ENCODE measurements around the gene IL37. TPM values are rescaled to one million over a fixed set of nuclear protein-coding genes. Genes with fewer than 3 reads are reported as not detected.

The IL37 gene
- polyA plus RNA-seq, 1 donor from 2014 or later, result not detected

DNA sequence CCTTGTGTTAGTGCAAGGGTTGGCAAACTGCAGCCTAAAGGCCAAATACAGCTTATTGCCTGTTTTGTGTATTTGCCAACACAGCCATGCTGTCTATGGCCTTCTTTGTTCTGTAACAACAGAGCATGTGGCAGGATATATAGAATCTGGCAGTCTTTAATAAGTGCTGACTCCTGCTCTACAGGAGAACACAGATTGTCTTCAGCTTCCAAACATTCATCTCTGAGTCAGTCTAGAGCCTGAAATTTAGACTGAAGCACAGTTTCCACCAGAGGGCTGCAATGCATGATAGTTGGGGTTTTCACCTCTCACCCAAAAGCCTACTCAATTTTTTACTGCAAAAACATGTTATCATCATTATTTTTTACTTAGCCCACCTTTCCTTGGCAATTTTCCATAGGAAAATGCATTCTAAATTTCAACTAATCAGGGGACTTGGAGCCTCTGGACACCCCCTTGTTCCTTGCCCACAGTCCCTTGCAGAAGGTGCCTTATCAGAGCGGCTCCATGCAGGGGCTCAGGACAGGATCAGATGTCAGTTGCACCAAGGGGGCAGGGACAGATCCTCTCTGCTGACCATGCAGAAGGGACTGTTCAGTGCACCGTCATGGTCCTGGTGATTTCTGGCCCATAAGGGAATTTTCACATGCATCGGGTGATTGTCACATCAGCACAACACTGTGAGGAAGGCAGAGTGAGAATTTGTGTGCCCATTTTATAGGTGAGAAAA lies 12.4 kb downstream of the IL37 start:
- Histone ChIP-seq H3K9me3 (ENCODE audit: low read length) (no peaks in the 10 kb centered on the region), H3K27me3 (ENCODE audit: insufficient read depth, low read depth, low read length) (no peaks in the 10 kb centered on the region), H3F3A (ENCODE audit: insufficient read depth, low read length, poor library complexity, severe bottlenecking) (no peaks in the 10 kb centered on the region), H2AFZ (ENCODE audit: low read depth, low read length) (no peak overlapping the region), H3K4me2 (ENCODE audit: low read length) (no peak overlapping the region), H3K9me2 (ENCODE audit: insufficient read depth, low read length) (no peaks in the 10 kb centered on the region), H3K9ac (ENCODE audit: low read length) (no peak overlapping the region), H3K79me2 (replicated peaks; ENCODE audit: insufficient read depth, low read length) (no peaks in the 10 kb centered on the region), H3K4me3 (ENCODE audit: low read length) (no peak overlapping the region), H3K27ac (ENCODE audit: low read length) (no peak overlapping the region), H3K36me3 (ENCODE audit: insufficient read depth, low read length) (no peaks in the 10 kb centered on the region), H4K20me1 (ENCODE audit: insufficient read depth) (no peaks in the 10 kb centered on the region)
- TF ChIP-seq MXI1 (conservative IDR thresholded peaks at IDR 0.05; ENCODE audit: poor library complexity, severe bottlenecking) (no peak), RAD21 (conservative IDR thresholded peaks at IDR 0.05) (no peak), POLR2AphosphoS5 (IDR thresholded peaks at IDR 0.05) (no peak), TAF1 (IDR thresholded peaks at IDR 0.05; ENCODE audit: low read depth) (no peak), EP300 (conservative IDR thresholded peaks at IDR 0.05; ENCODE audit: poor library complexity, severe bottlenecking) (no peak), SMC3 (conservative IDR thresholded peaks at IDR 0.05; ENCODE audit: poor library complexity) (no peak), EZH2 (IDR thresholded peaks at IDR 0.05; ENCODE audit: borderline replicate concordance, insufficient read depth, low read length, poor library complexity, severe bottlenecking) (no peak)
- TF ChIP-seq, protein P1, sequence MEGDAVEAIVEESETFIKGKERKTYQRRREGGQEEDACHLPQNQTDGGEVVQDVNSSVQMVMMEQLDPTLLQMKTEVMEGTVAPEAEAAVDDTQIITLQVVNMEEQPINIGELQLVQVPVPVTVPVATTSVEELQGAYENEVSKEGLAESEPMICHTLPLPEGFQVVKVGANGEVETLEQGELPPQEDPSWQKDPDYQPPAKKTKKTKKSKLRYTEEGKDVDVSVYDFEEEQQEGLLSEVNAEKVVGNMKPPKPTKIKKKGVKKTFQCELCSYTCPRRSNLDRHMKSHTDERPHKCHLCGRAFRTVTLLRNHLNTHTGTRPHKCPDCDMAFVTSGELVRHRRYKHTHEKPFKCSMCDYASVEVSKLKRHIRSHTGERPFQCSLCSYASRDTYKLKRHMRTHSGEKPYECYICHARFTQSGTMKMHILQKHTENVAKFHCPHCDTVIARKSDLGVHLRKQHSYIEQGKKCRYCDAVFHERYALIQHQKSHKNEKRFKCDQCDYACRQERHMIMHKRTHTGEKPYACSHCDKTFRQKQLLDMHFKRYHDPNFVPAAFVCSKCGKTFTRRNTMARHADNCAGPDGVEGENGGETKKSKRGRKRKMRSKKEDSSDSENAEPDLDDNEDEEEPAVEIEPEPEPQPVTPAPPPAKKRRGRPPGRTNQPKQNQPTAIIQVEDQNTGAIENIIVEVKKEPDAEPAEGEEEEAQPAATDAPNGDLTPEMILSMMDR (IDR thresholded peaks at IDR 0.05; ENCODE audit: poor library complexity, severe bottlenecking), result no peak
- TF ChIP-seq, protein P2, sequence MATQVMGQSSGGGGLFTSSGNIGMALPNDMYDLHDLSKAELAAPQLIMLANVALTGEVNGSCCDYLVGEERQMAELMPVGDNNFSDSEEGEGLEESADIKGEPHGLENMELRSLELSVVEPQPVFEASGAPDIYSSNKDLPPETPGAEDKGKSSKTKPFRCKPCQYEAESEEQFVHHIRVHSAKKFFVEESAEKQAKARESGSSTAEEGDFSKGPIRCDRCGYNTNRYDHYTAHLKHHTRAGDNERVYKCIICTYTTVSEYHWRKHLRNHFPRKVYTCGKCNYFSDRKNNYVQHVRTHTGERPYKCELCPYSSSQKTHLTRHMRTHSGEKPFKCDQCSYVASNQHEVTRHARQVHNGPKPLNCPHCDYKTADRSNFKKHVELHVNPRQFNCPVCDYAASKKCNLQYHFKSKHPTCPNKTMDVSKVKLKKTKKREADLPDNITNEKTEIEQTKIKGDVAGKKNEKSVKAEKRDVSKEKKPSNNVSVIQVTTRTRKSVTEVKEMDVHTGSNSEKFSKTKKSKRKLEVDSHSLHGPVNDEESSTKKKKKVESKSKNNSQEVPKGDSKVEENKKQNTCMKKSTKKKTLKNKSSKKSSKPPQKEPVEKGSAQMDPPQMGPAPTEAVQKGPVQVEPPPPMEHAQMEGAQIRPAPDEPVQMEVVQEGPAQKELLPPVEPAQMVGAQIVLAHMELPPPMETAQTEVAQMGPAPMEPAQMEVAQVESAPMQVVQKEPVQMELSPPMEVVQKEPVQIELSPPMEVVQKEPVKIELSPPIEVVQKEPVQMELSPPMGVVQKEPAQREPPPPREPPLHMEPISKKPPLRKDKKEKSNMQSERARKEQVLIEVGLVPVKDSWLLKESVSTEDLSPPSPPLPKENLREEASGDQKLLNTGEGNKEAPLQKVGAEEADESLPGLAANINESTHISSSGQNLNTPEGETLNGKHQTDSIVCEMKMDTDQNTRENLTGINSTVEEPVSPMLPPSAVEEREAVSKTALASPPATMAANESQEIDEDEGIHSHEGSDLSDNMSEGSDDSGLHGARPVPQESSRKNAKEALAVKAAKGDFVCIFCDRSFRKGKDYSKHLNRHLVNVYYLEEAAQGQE (IDR thresholded peaks at IDR 0.05; ENCODE audit: borderline replicate concordance), result no peak

GRCh38 chr2:112923967-112924338 lies 13.0 kb downstream of the IL37 start:
- no peak overlapping the region for H3K27ac ChIP-seq (ENCODE audit: low read length)
- H3F3A ChIP-seq (ENCODE audit: insufficient read depth, low read length, poor library complexity, severe bottlenecking), result no peaks in the 10 kb centered on the region
- TF ChIP-seq SMC3 (conservative IDR thresholded peaks at IDR 0.05; ENCODE audit: poor library complexity), result no peak
- TF ChIP-seq MXI1 (conservative IDR thresholded peaks at IDR 0.05; ENCODE audit: poor library complexity, severe bottlenecking), result no peak
- no peaks in the 10 kb centered on the region for H4K20me1 ChIP-seq (ENCODE audit: insufficient read depth)
- no peak overlapping the region for H3K9ac ChIP-seq (ENCODE audit: low read length)
- no peak overlapping the region for H2AFZ ChIP-seq (ENCODE audit: low read depth, low read length)
- no peak overlapping the region for H3K4me3 ChIP-seq (ENCODE audit: low read length)
- H3K36me3 ChIP-seq (ENCODE audit: insufficient read depth, low read length), result no peaks in the 10 kb centered on the region
- no peaks in the 10 kb centered on the region for H3K27me3 ChIP-seq (ENCODE audit: insufficient read depth, low read depth, low read length)
- H3K9me3 ChIP-seq (ENCODE audit: low read length), result no peaks in the 10 kb centered on the region
- H3K79me2 ChIP-seq (replicated peaks; ENCODE audit: insufficient read depth, low read length), result no peaks in the 10 kb centered on the region
- H3K9me2 ChIP-seq (ENCODE audit: insufficient read depth, low read length), result no peaks in the 10 kb centered on the region
- no peak overlapping the region for H3K4me2 ChIP-seq (ENCODE audit: low read length)

Measured in neural cell (in vitro differentiated cells).